HepG2 (cell line): ENCODE results near the gene TBCD.

Source experiments
- ATF3 ChIP-seq: sonication (generic); formaldehyde crosslinking; IDR thresholded peaks from 2 replicates; pipeline ENCODE4 v1.4.0; 2020; ENCODE audit warnings: missing genetic modification reagents
- MYC ChIP-seq: sonication (generic); formaldehyde crosslinking; IDR thresholded peaks from 2 replicates; pipeline ENCODE4 v1.9.0; 2021; ENCODE audit warnings: missing genetic modification reagents, borderline replicate concordance
- SMC3 ChIP-seq: IDR thresholded peaks from 2 replicates; pipeline ENCODE4 v1.6.1; 2011; ENCODE audit warnings: low read length, improper control_type of control experiment
- TF ChIP-seq, protein P1 (sequence below), 2 experiments: sonication (generic) in 1 of 2; formaldehyde crosslinking in 1 of 2; IDR thresholded peaks; 2 replicates each; pipeline versions ENCODE4 v1.5.1 to v1.6.1; 2011 to 2020; ENCODE audit warnings: borderline replicate concordance in 1 of 2, low read depth in 1 of 2, low read length in 1 of 2, mild to moderate bottlenecking in 1 of 2, missing genetic modification reagents in 1 of 2, moderate library complexity in 1 of 2

DNA sequence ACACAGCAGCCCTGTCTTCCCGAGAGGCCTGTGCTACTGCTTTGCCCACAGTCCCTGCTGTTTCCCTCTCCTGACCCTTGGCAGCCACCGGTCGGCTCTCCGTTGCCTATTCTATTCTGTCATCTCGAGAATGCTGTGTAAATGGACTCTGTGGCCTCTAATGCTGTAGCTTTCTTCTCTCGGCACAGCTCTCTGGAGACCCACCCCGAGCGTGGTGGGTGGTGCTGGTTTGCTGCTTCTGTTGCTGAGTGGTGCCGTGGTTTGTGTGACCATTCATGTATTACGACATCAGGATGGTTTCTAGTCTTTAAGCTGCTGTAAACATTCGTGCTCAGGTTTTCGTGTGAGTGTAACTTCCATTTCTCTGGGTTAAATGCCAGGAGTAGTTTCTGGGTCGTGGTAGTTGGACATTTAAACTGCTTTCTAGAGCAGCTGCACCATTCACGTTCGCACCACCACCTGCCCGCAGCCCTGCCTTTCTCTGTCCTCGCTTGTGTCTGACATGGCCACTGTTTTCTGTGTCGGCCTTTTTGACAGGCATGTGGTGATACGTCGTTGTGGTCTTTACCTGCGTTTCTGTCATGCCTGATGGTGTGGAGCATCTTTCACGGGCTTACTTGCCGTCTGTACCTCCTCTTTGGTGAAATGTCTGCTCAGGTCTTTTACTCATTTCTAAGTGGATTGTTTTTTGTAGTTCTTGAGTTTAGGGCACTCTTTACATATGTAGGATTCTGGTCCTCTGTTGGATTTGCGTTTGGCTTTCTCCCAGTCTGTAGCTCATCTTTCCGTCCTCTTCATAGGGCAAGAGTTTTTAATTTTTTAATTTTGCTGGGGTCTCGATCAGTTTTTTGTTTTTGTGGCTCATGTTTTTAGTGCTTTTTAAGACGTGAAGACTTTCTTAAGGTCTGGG, 135.6 kb downstream of the TBCD start:
- TF ChIP-seq MYC (peak; percentile 34; the same call in 1 of the 2 replicates), SMC3 (no peak), ATF3 (CRISPR knock-in tag) (no peak)
- TF ChIP-seq, protein P1, sequence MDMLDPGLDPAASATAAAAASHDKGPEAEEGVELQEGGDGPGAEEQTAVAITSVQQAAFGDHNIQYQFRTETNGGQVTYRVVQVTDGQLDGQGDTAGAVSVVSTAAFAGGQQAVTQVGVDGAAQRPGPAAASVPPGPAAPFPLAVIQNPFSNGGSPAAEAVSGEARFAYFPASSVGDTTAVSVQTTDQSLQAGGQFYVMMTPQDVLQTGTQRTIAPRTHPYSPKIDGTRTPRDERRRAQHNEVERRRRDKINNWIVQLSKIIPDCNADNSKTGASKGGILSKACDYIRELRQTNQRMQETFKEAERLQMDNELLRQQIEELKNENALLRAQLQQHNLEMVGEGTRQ (IDR thresholded peaks at IDR 0.05; ENCODE audit: low read depth, low read length) = no peak
- TF ChIP-seq, protein P1 (CRISPR knock-in tag; IDR thresholded peaks at IDR 0.05; ENCODE audit: borderline replicate concordance) = no peak
